Measurements from ENCODE around the gene C1S.

C1S gene

GRCh38 chr12:7108796-7109571 is 48.5 kb downstream of the C1S start, which contains the start of gene C1RL:
TSS of gene C1RL (minus strand) at chr12:7109214. CDS start at chr12:7109180, 34 bp downstream.
- TF ChIP-seq CTCF (IDR thresholded peaks at IDR 0.05; ENCODE audit: borderline replicate concordance, control extremely low read depth, extremely low read depth, insufficient read depth, missing control alignments), result peak; percentile 94
- DNase-seq (ENCODE audit: low spot score), result peak; percentile 77
- in situ Hi-C loops (cut with MboI; ENCODE audit: low sequenced_read_pairs, unreplicated experiment), result loop anchor here (25.0 kb wide), 1 partner anchor 172 kb away; the partner anchor contains the start of genes ATN1, C12orf57 and RNU7-1

- TF ChIP-seq CTCF (IDR thresholded peaks at IDR 0.05; ENCODE audit: borderline replicate concordance, control extremely low read depth, extremely low read depth, insufficient read depth, missing control alignments), result no peak
- DNase-seq (ENCODE audit: low spot score), result no peak
- in situ Hi-C loops (cut with MboI; ENCODE audit: low sequenced_read_pairs, unreplicated experiment), result loop anchor here (25.0 kb wide), 1 partner anchor 172 kb away; the partner anchor contains the start of genes ATN1, C12orf57 and RNU7-1
Observed at GRCh38 chr12:7109572-7109920, 49.0 kb downstream of the C1S start.

GRCh38 chr12:7110661-7111060 is 50.1 kb downstream of the C1S start:
- in situ Hi-C loops (cut with MboI; ENCODE audit: low sequenced_read_pairs, unreplicated experiment), result loop anchor here (25.0 kb wide), 1 partner anchor 173 kb away; the partner anchor contains the start of genes ATN1, C12orf57 and RNU7-1
- no peak for DNase-seq (ENCODE audit: low spot score)
- TF ChIP-seq CTCF (IDR thresholded peaks at IDR 0.05; ENCODE audit: borderline replicate concordance, control extremely low read depth, extremely low read depth, insufficient read depth, missing control alignments), result no peak

GRCh38 chr12:7112041-7112440 is 51.5 kb downstream of the C1S start:
- no peak for DNase-seq (ENCODE audit: low spot score)
- no peak for TF ChIP-seq CTCF (IDR thresholded peaks at IDR 0.05; ENCODE audit: borderline replicate concordance, control extremely low read depth, extremely low read depth, insufficient read depth, missing control alignments)
- in situ Hi-C loops (cut with MboI; ENCODE audit: low sequenced_read_pairs, unreplicated experiment), result loop anchor here (25.0 kb wide), 1 partner anchor 175 kb away; the partner anchor contains the start of genes ATN1, C12orf57 and RNU7-1

GRCh38 chr12:7113389-7113871 is 52.9 kb downstream of the C1S start:
- in situ Hi-C loops (cut with MboI; ENCODE audit: low sequenced_read_pairs, unreplicated experiment), result loop anchor here (25.0 kb wide), 1 partner anchor 176 kb away; the partner anchor contains the start of genes ATN1, C12orf57 and RNU7-1
- peak; percentile 83 for TF ChIP-seq CTCF (IDR thresholded peaks at IDR 0.05; ENCODE audit: borderline replicate concordance, control extremely low read depth, extremely low read depth, insufficient read depth, missing control alignments)
- peak; percentile 77 for DNase-seq (ENCODE audit: low spot score)

GRCh38 chr12:7114008-7114407 is 53.5 kb downstream of the C1S start:
- no peak for TF ChIP-seq CTCF (IDR thresholded peaks at IDR 0.05; ENCODE audit: borderline replicate concordance, control extremely low read depth, extremely low read depth, insufficient read depth, missing control alignments)
- no peak for DNase-seq (ENCODE audit: low spot score)
- in situ Hi-C loops (cut with MboI; ENCODE audit: low sequenced_read_pairs, unreplicated experiment), result loop anchor here (25.0 kb wide), 1 partner anchor 177 kb away; the partner anchor contains the start of genes ATN1, C12orf57 and RNU7-1

Measured in GM13976 (cell line).